Stimulated activated effector memory CD8-positive, alpha-beta T cell treated with anti-CD3 and anti-CD28 coated beads, Interleukin-12 subunit alpha, Interleukin-12 subunit beta, amount 100 ng/mL, for 72 hours (primary cell): ENCODE data around the gene SMAGP.
"Not testable (repeated sequence)": the region's sequence is repeated elsewhere in the genome, so short reads cannot be mapped to it uniquely, and the experiment has no call there.

ENCODE experiments used
- ATAC-seq: fragments of 150-1000 bp; cut with Tn5 transposase; 2 replicates; pipeline ENCODE4 v1.10.0; 2021
- DNase-seq, 2 donors: peaks; one replicate each; pipeline ENCODE4 v3.0.0; 2021 to 2022; ENCODE audit warnings: low spot score in 2 of 2
- H3K27ac Mint-ChIP-seq: one replicate; pipeline ENCODE4 v1.8.0; 2022; ENCODE audit warnings: mild to moderate bottlenecking, mixed read lengths
- H3K36me3 Mint-ChIP-seq: one replicate; pipeline ENCODE4 v1.8.0; 2022; ENCODE audit warnings: mild to moderate bottlenecking, mixed read lengths
- H3K4me1 Mint-ChIP-seq: one replicate; pipeline ENCODE4 v1.8.0; 2022; ENCODE audit warnings: mixed read lengths
- H3K4me3 Mint-ChIP-seq: one replicate; pipeline ENCODE4 v1.8.0; 2022; ENCODE audit warnings: mild to moderate bottlenecking, mixed read lengths
- H3K9me3 Mint-ChIP-seq: one replicate; pipeline ENCODE4 v1.8.0; 2022; ENCODE audit warnings: mixed read lengths

The SMAGP gene

GRCh38 chr12:51245476-51246253 is 24.6 kb downstream of the SMAGP start:
- Mint-ChIP-seq H3K4me3 (peak overlapping the region; percentile 18), H3K36me3 (peaks cover 59% of the 10 kb centered on the region), H3K9me3 (no peaks in the 10 kb centered on the region), H3K27ac (peak overlapping the region; percentile 85), H3K4me1 (peaks cover 55% of the 10 kb centered on the region)
- ATAC-seq (peak; percentile 43), DNase-seq (no peak)

GRCh38 chr12:51244269-51244668 is 25.9 kb downstream of the SMAGP start:
- peak overlapping the region; percentile 85 for H3K27ac Mint-ChIP-seq
- H3K9me3 Mint-ChIP-seq = no peaks in the 10 kb centered on the region
- no peak for DNase-seq
- H3K36me3 Mint-ChIP-seq = peaks cover 73% of the 10 kb centered on the region
- H3K4me3 Mint-ChIP-seq = no peak overlapping the region
- ATAC-seq = no peak
- H3K4me1 Mint-ChIP-seq = peaks cover 66% of the 10 kb centered on the region

- ATAC-seq (no peak), DNase-seq (no peak)
- H3K36me3 Mint-ChIP-seq = peaks cover 82% of the 10 kb centered on the region
- peaks cover 64% of the 10 kb centered on the region for H3K4me1 Mint-ChIP-seq
- H3K4me3 Mint-ChIP-seq = no peak overlapping the region
- H3K9me3 Mint-ChIP-seq = no peaks in the 10 kb centered on the region
- H3K27ac Mint-ChIP-seq = peak overlapping the region; percentile 63
Measured at GRCh38 chr12:51242876-51243275, 27.3 kb downstream of the SMAGP start.

- Mint-ChIP-seq H3K27ac (peak overlapping the region; percentile 13), H3K9me3 (no peaks in the 10 kb centered on the region), H3K4me1 (peaks cover 60% of the 10 kb centered on the region), H3K36me3 (peaks cover 82% of the 10 kb centered on the region), H3K4me3 (no peak overlapping the region)
- DNase-seq (no peak), ATAC-seq (no peak)
Measured at GRCh38 chr12:51242120-51242519, 28.1 kb downstream of the SMAGP start.

GRCh38 chr12:51240971-51241370 is 29.2 kb downstream of the SMAGP start:
- Mint-ChIP-seq H3K36me3 (peaks cover 76% of the 10 kb centered on the region), H3K9me3 (no peaks in the 10 kb centered on the region), H3K27ac (peak overlapping the region; percentile 100), H3K4me1 (peaks cover 48% of the 10 kb centered on the region), H3K4me3 (peak overlapping the region; percentile 92)
- ATAC-seq = no peak
- no peak for DNase-seq

DNA sequence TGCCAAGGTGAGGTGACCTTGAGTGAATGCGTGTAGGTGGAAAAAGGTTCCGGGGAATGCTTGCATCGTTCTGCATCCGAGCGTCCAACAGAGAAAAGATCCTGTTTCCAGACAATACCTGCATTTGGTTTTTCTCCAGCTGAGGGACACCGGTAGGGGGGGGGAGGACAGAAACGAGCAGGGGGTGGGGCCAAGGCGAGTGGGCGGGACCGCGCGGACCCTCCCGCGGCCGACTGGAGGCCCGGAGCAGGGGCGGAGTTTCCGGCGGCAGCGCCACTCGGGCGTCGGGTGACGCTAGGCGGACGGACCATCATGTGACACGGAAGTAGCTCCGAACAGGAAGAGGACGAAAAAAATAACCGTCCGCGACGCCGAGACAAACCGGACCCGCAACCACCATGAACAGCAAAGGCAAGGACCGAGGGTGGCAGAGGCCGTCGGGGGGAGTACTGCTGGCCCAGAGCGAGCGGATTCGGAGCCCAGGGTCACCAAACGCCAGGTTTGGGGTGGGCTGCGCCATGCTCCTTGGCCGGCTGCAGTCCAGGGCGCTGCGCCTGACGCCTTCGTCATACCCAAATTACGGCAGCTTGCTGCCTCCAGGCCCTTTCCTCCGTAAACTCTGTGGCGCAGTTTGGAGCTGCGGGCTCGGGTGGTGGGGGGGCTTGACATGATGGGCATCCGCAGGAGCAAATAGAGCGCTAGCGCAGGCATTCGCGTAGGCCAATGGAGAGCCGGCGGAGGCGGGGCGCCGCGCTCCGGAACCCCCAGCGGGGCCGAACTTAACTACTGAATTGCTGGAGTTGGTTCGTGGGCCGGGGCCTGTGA is 31.5 kb downstream of the SMAGP start, which contains the start of gene DAZAP2:
Gene DAZAP2, plus strand, starts transcription at position 317 of the 825 bp plus-strand sequence. Its CDS starts 82 bp downstream, at position 399.
- peak; percentile 85 to 96 for DNase-seq
- ATAC-seq = peak; percentile 96
- Mint-ChIP-seq H3K36me3 (peaks cover 54% of the 10 kb centered on the region), H3K27ac (peak within 1 kb of the TSS; percentile 100), H3K4me3 (peak within 1 kb of the TSS; percentile 92), H3K4me1 (peaks cover 41% of the 10 kb centered on the region), H3K9me3 (no peaks in the 10 kb centered on the region)

DNA sequence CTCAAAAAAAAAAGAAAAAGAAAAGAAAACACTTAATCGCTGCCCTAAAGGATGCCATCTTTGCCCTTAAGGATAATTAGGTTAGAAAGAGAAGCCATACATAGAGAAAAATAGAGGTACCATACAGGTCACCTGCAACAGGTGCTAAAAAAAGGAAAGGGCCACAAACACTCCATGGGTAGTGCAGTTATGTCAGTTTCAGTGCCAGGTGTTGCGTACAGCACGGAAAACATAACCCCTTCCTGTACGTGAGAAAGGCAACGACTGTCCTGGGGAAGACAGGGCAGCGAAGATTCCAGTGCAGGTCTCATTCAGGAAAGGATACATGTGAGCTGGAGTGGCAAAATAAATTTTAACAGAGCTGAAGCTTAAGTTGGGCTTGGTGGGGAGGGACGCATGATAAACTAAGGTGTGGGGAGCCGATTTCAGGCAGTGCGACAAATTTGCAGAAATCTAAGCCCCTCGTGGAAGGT is 32.1 kb downstream of the SMAGP start:
- peaks cover 39% of the 10 kb centered on the region for H3K4me1 Mint-ChIP-seq
- DNase-seq (no peak), ATAC-seq (no peak)
- H3K4me3 Mint-ChIP-seq = peak overlapping the region; percentile 92
- H3K27ac Mint-ChIP-seq = peak overlapping the region; percentile 100
- H3K9me3 Mint-ChIP-seq = no peaks in the 10 kb centered on the region
- H3K36me3 Mint-ChIP-seq = peaks cover 48% of the 10 kb centered on the region

DNA sequence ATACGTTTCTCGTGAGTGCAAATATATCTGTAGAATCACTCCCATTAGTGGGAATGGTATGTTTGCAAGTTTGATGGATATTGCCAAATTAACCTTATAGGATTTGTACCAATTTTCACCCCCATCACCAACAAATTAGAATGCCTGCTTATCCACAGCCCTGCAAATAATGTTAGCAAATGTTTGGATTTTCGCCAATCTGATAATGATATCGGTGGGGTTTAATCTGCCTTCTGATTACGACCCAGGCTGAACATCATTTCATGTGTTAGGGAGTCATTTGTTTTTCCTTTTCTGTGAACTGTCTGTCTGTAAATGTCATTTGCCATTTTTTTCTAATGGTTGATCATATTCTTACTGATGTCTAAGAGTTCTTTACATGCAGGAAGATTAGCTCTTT is 35.7 kb downstream of the SMAGP start:
- no peak for DNase-seq
- ATAC-seq = no peak
- Mint-ChIP-seq H3K4me3 (no peak overlapping the region), H3K4me1 (peaks cover 8% of the 10 kb centered on the region), H3K36me3 (peaks cover 12% of the 10 kb centered on the region), H3K27ac (peak overlapping the region; percentile 22), H3K9me3 (no peaks in the 10 kb centered on the region)

DNA sequence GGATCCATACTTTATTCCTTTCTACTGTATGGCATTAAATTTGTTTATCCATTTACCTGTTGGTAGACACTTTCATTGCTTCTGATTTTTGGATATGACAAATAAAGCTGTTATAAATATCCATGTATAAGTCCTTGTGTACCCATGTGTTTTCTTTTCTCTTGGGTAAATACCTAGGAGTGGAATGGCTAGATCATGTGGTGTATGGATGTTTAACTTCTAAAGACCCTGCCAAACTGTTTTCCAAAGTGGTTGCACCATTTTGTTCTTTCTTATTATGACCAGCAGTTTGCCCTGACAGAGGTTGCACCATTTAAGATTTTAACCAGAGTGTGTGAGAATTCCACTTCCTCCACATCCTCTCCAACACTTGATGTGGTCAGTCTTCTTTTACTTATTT is 37.6 kb downstream of the SMAGP start:
- H3K9me3 Mint-ChIP-seq = no peaks in the 10 kb centered on the region
- no peak overlapping the region for H3K27ac Mint-ChIP-seq
- H3K36me3 Mint-ChIP-seq = no peaks in the 10 kb centered on the region
- peaks cover under 1% of the 10 kb centered on the region for H3K4me1 Mint-ChIP-seq
- DNase-seq (no peak), ATAC-seq (no peak)
- H3K4me3 Mint-ChIP-seq = no peak overlapping the region

- DNase-seq (no peak), ATAC-seq (no peak)
- H3K9me3 Mint-ChIP-seq = no peaks in the 10 kb centered on the region
- H3K4me1 Mint-ChIP-seq = no peaks in the 10 kb centered on the region
- no peak overlapping the region for H3K4me3 Mint-ChIP-seq
- no peaks in the 10 kb centered on the region for H3K36me3 Mint-ChIP-seq
- H3K27ac Mint-ChIP-seq = no peak overlapping the region
Measured at GRCh38 chr12:51229116-51229809, 41.0 kb downstream of the SMAGP start.

DNA sequence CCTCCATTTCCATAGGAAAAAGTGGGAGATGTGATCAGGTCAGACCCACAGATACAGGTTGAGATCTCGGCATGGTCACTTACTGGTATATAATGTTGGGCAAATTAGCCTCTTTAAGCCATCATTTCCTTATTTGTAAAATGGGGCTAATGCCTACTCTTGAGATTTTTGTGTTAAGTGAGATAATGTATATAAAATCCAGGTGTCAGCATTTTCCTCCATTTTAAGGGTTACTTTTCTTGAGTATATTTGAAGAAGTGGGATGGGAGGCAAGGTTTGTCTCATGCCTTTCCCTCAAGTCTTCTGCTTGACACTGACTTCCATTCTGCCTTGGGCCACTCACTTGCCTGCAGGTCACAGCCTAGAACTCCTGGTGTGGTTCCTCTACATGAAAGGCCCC is 42.3 kb downstream of the SMAGP start:
- H3K9me3 Mint-ChIP-seq = no peaks in the 10 kb centered on the region
- H3K36me3 Mint-ChIP-seq = no peaks in the 10 kb centered on the region
- DNase-seq (no peak), ATAC-seq (no peak)
- H3K27ac Mint-ChIP-seq = no peak overlapping the region
- no peaks in the 10 kb centered on the region for H3K4me1 Mint-ChIP-seq
- H3K4me3 Mint-ChIP-seq = no peak overlapping the region

DNA sequence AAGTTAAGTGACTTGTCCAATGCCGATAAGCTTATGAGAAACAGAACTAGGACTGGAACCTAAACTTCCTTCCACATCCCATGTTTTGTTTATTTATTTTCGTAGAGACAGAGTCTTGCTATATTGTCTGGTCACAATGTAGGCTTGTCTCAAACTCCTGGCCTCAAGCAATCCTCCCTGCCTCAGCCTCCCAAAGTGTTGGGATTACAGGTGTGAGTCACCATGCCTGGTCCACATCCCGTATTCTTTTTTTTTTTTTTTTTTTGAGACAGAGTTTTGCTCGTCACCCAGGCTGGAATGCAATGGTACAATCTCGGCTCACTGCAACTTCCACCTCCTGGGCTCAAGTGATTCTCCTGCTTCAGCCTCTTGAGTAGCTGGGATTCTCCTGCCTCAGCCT is 43.1 kb downstream of the SMAGP start:
- DNase-seq, H3K27ac Mint-ChIP-seq, H3K4me1 Mint-ChIP-seq, H3K9me3 Mint-ChIP-seq, ATAC-seq, H3K4me3 Mint-ChIP-seq, H3K36me3 Mint-ChIP-seq: not testable (repeated sequence)

DNA sequence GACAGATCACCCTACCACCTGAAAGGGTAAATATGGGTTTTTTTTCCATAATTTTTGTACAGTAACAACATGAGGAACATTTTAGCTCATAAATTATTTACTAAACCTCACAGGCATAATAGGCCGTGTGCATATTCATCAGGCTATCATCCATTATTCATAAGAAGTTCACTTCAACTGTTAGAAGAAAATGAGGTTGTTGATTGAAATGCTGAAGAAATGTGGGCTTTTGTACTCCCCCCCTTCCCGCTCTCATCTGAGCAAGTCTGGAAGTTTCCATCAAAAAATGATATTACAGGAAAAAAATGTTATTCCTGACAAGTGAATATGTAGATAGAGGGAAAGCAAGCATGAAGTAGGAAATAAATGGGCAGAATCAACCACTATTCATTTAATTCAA is 44.4 kb downstream of the SMAGP start:
- Mint-ChIP-seq H3K27ac (no peak overlapping the region), H3K4me3 (no peak overlapping the region), H3K9me3 (no peaks in the 10 kb centered on the region), H3K4me1 (no peaks in the 10 kb centered on the region), H3K36me3 (no peaks in the 10 kb centered on the region)
- no peak for DNase-seq
- ATAC-seq = no peak

GRCh38 chr12:51225234-51225633 is 45.0 kb downstream of the SMAGP start:
- ATAC-seq (no peak), DNase-seq (no peak)
- Mint-ChIP-seq H3K36me3 (no peaks in the 10 kb centered on the region), H3K27ac (no peak overlapping the region), H3K9me3 (no peaks in the 10 kb centered on the region), H3K4me1 (no peaks in the 10 kb centered on the region), H3K4me3 (no peak overlapping the region)

DNA sequence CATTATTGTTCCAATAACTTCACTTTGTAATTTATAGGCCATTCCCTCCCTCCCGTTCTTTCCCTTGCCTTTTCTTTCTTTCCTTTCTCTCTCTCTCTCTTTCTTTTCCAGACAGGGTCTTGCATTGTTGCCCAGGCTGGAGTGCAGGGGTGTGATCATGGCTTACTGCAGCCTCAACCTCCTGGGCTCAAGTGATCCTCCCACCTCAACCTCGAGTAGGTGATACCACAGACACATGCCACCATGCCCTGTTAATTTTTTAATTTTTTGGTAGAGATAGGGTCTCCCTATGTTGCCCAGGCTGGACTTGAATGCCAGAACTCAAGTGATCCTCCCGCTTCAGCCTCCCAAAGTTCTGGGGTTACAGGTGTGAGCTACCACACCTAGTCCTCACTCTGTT is 45.6 kb downstream of the SMAGP start:
- no peaks in the 10 kb centered on the region for H3K4me1 Mint-ChIP-seq
- no peak overlapping the region for H3K27ac Mint-ChIP-seq
- no peak overlapping the region for H3K4me3 Mint-ChIP-seq
- no peaks in the 10 kb centered on the region for H3K36me3 Mint-ChIP-seq
- ATAC-seq (no peak), DNase-seq (no peak)
- no peaks in the 10 kb centered on the region for H3K9me3 Mint-ChIP-seq
